Left ventricle myocardium inferior (tissue), 1 donor: Measurements from ENCODE around the gene PRSS1. TPM values are rescaled to one million over a fixed set of nuclear protein-coding genes. Genes with fewer than 3 reads are reported as not detected.

Experiments
- DNase-seq: peaks from one replicate; pipeline ENCODE4 v3.0.0-alpha.2; 2020
- H3K27ac ChIP-seq: fragments of 200-600 bp; replicated peaks from 2 replicates; pipeline ENCODE4 v1.8.0; 2021
- H3K27me3 ChIP-seq: fragments of 200-600 bp; 2 replicates; pipeline ENCODE4 v1.8.0; 2021; ENCODE audit warnings: low read depth
- H3K36me3 ChIP-seq: fragments of 200-600 bp; 2 replicates; pipeline ENCODE4 v1.8.0; 2021
- H3K4me1 ChIP-seq: fragments of 200-600 bp; 2 replicates; pipeline ENCODE4 v1.8.0; 2021
- H3K4me3 ChIP-seq: fragments of 200-600 bp; 2 replicates; pipeline ENCODE4 v1.8.0; 2021; ENCODE audit warnings: mild to moderate bottlenecking, moderate library complexity
- H3K9me3 ChIP-seq: fragments of 200-600 bp; replicated peaks from 2 replicates; pipeline ENCODE4 v1.8.0; 2021
- intact Hi-C: fragments of 100-400 bp; cut with micrococcal nuclease; formaldehyde crosslinking; loops from one replicate; pipeline ENCODE4 v1.11.0; 2022
- total RNA-seq: library from RNA; stranded (reverse); fragmentation: NEBNext Ultra II Directional; extraction: Animal tissue kit (Norgen Biotek cat#: 25700); gene quantifications from one replicate; pipeline ENCODE4 v1.2.1, GENCODE V29; 2021
- TF ChIP-seq, protein P1 (sequence below): fragments of 200-600 bp; IDR thresholded peaks from 2 replicates; pipeline ENCODE4 v1.8.0; 2021; ENCODE audit warnings: antibody characterized with exemption, mild to moderate bottlenecking, borderline replicate concordance
- donor health status: DM: no; HTN: yes; CAD: no; lungs with severe emphysema.

The PRSS1 gene
- total RNA-seq, 1 donor from 2014 or later: not detected

GRCh38 chr7:142798451-142799436, 49.5 kb downstream of the PRSS1 start:
- Histone ChIP-seq H3K27ac (no peak overlapping the region), H3K4me1 (peaks cover 19% of the 10 kb centered on the region), H3K36me3 (no peaks in the 10 kb centered on the region), H3K4me3 (no peak overlapping the region), H3K9me3 (no peaks in the 10 kb centered on the region), H3K27me3 (peaks cover 99% of the 10 kb centered on the region)
- no peak for DNase-seq
- TF ChIP-seq, protein P1, sequence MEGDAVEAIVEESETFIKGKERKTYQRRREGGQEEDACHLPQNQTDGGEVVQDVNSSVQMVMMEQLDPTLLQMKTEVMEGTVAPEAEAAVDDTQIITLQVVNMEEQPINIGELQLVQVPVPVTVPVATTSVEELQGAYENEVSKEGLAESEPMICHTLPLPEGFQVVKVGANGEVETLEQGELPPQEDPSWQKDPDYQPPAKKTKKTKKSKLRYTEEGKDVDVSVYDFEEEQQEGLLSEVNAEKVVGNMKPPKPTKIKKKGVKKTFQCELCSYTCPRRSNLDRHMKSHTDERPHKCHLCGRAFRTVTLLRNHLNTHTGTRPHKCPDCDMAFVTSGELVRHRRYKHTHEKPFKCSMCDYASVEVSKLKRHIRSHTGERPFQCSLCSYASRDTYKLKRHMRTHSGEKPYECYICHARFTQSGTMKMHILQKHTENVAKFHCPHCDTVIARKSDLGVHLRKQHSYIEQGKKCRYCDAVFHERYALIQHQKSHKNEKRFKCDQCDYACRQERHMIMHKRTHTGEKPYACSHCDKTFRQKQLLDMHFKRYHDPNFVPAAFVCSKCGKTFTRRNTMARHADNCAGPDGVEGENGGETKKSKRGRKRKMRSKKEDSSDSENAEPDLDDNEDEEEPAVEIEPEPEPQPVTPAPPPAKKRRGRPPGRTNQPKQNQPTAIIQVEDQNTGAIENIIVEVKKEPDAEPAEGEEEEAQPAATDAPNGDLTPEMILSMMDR: no peak
- intact Hi-C loops: no loop called here

- intact Hi-C loops: no loop called here
- peaks cover 98% of the 10 kb centered on the region for H3K27me3 ChIP-seq
- H3K36me3 ChIP-seq: no peaks in the 10 kb centered on the region
- no peak overlapping the region for H3K27ac ChIP-seq
- no peak overlapping the region for H3K4me3 ChIP-seq
- no peak for DNase-seq
- peaks cover 19% of the 10 kb centered on the region for H3K4me1 ChIP-seq
- TF ChIP-seq, protein P1: no peak
- H3K9me3 ChIP-seq: no peaks in the 10 kb centered on the region
Measured at GRCh38 chr7:142799437-142799835, 50.2 kb downstream of the PRSS1 start.

GRCh38 chr7:142800088-142800487, 50.8 kb downstream of the PRSS1 start:
- H3K27me3 ChIP-seq: peaks cover 98% of the 10 kb centered on the region
- intact Hi-C loops: no loop called here

DNA sequence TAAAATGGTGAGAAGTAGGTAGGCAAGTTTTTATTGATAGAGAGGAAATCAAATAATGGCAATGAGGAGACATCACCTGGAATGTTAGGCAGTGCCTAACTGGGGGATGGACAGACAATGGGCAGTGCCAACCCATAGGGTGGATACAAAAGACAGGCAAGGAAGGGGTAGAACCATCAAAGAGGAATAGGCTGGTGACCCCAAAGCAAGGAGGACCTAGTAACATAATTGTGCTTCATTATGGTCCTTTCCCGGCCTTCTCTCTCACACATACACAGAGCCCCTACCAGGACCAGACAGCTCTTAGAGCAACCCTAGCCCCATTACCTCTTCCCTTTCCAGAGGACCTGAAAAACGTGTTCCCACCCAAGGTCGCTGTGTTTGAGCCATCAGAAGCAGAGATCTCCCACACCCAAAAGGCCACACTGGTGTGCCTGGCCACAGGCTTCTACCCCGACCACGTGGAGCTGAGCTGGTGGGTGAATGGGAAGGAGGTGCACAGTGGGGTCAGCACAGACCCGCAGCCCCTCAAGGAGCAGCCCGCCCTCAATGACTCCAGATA, 51.5 kb downstream of the PRSS1 start:
- Histone ChIP-seq H3K9me3 (no peaks in the 10 kb centered on the region), H3K4me1 (peaks cover 19% of the 10 kb centered on the region), H3K4me3 (no peak overlapping the region), H3K36me3 (no peaks in the 10 kb centered on the region), H3K27ac (no peak overlapping the region), H3K27me3 (peaks cover 98% of the 10 kb centered on the region)
- no peak for DNase-seq
- TF ChIP-seq, protein P1: no peak
- intact Hi-C loops: no loop called here

More at GRCh38 chr7:142800088-142800487, 50.8 kb downstream of the PRSS1 start:
- no peak for DNase-seq
- H3K4me3 ChIP-seq: no peak overlapping the region
- TF ChIP-seq, protein P1: no peak
- no peaks in the 10 kb centered on the region for H3K36me3 ChIP-seq
- H3K27ac ChIP-seq: no peak overlapping the region
- H3K4me1 ChIP-seq: peaks cover 19% of the 10 kb centered on the region
- H3K9me3 ChIP-seq: no peaks in the 10 kb centered on the region

DNA sequence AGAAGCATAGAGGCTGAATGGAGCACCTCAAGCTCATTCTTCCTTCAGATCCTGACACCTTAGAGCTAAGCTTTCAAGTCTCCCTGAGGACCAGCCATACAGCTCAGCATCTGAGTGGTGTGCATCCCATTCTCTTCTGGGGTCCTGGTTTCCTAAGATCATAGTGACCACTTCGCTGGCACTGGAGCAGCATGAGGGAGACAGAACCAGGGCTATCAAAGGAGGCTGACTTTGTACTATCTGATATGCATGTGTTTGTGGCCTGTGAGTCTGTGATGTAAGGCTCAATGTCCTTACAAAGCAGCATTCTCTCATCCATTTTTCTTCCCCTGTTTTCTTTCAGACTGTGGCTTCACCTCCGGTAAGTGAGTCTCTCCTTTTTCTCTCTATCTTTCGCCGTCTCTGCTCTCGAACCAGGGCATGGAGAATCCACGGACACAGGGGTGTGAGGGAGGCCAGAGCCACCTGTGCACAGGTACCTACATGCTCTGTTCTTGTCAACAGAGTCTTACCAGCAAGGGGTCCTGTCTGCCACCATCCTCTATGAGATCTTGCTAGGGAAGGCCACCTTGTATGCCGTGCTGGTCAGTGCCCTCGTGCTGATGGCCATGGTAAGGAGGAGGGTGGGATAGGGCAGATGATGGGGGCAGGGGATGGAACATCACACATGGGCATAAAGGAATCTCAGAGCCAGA, 52.5 kb downstream of the PRSS1 start:
- DNase-seq: no peak
- H3K9me3 ChIP-seq: no peaks in the 10 kb centered on the region
- no peak overlapping the region for H3K27ac ChIP-seq
- H3K27me3 ChIP-seq: peaks cover 98% of the 10 kb centered on the region
- H3K4me1 ChIP-seq: peaks cover 13% of the 10 kb centered on the region
- H3K36me3 ChIP-seq: no peaks in the 10 kb centered on the region
- H3K4me3 ChIP-seq: no peak overlapping the region
- TF ChIP-seq, protein P1: no peak
- intact Hi-C loops: no loop called here
